ENCODE results near the gene GPR35. TPM values are rescaled to one million over a fixed set of nuclear protein-coding genes. Genes with fewer than 3 reads are reported as not detected.
A peak's percentile ranks its signal among the peaks of the same experiment; 100 is the strongest.

The GPR35 gene
- total RNA-seq, 1 experiment from 2014 or later, result 1.3 TPM

DNA sequence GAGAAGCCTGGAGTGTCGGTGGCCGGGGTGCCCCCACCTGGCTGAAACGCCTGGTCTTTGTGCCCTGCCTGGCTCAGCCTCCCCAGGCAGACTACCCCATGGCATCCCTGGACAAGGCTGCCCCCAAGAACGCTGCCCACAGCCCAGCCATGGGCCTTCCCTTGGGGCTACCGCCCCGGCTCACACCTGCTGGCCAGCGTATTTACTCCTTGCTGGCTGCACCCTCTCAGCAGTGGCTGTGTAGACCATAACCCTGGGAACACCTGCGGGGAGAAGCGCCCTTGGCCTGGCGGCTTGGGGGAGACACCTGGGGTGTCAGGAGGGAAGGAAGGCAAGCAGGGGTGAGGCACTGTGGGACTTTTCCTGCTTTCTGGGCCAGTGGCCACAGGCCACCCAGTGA, 21.4 kb upstream of the GPR35 start:
- in situ Hi-C loops (cut with HindIII; ENCODE audit: low pct_unique_long_range_greater_than_20kb, low sequenced_read_pairs) (no loop called here), intact Hi-C loops (cut with micrococcal nuclease; ENCODE audit: unreplicated experiment) (no loop called here)
- no peak for ATAC-seq
- ChIA-PET CTCF (interaction anchor here (1.0 kb wide), 1 partner anchor 237 kb away, joined by 3 read pairs; no protein-coding TSS in a partner anchor), POLR2A (no interaction called here)
- H3K9me3 ChIP-seq (ENCODE audit: control insufficient read depth, insufficient read depth, low read depth, low read length), result no peaks in the 10 kb centered on the region
- TF ChIP-seq TCF7L2 (IDR thresholded peaks at IDR 0.05; ENCODE audit: low read depth, low read length) (no peak), POLR2AphosphoS5 (IDR thresholded peaks at IDR 0.05; ENCODE audit: low read depth, low read length) (no peak)
- TF ChIP-seq, protein P1, sequence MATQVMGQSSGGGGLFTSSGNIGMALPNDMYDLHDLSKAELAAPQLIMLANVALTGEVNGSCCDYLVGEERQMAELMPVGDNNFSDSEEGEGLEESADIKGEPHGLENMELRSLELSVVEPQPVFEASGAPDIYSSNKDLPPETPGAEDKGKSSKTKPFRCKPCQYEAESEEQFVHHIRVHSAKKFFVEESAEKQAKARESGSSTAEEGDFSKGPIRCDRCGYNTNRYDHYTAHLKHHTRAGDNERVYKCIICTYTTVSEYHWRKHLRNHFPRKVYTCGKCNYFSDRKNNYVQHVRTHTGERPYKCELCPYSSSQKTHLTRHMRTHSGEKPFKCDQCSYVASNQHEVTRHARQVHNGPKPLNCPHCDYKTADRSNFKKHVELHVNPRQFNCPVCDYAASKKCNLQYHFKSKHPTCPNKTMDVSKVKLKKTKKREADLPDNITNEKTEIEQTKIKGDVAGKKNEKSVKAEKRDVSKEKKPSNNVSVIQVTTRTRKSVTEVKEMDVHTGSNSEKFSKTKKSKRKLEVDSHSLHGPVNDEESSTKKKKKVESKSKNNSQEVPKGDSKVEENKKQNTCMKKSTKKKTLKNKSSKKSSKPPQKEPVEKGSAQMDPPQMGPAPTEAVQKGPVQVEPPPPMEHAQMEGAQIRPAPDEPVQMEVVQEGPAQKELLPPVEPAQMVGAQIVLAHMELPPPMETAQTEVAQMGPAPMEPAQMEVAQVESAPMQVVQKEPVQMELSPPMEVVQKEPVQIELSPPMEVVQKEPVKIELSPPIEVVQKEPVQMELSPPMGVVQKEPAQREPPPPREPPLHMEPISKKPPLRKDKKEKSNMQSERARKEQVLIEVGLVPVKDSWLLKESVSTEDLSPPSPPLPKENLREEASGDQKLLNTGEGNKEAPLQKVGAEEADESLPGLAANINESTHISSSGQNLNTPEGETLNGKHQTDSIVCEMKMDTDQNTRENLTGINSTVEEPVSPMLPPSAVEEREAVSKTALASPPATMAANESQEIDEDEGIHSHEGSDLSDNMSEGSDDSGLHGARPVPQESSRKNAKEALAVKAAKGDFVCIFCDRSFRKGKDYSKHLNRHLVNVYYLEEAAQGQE (IDR thresholded peaks at IDR 0.05; ENCODE audit: insufficient read depth in 1 of 2, low read depth in 2 of 2, low read length in 1 of 2), result no peak
- no peak overlapping the region for H3K27ac ChIP-seq (ENCODE audit: low read length)
- H3K27me3 ChIP-seq (ENCODE audit: control insufficient read depth, insufficient read depth, low read length), result no peaks in the 10 kb centered on the region
- DNase-seq (ENCODE audit: low read depth, low spot score), result no peak
- 0 out of 2 replicates have a peak, but pooled peaks cover 4% of the 10 kb centered on the region for H3K4me1 ChIP-seq (ENCODE audit: control insufficient read depth, insufficient read depth, low read length)
- BruUV-seq (replicated peaks), result no TSS peak
- no peak overlapping the region for H3K4me3 ChIP-seq (ENCODE audit: low read depth in 2 of 2, low read length in 2 of 2)
- no peaks in the 10 kb centered on the region for H3K36me3 ChIP-seq (ENCODE audit: control insufficient read depth, insufficient read depth, low read length)

DNA sequence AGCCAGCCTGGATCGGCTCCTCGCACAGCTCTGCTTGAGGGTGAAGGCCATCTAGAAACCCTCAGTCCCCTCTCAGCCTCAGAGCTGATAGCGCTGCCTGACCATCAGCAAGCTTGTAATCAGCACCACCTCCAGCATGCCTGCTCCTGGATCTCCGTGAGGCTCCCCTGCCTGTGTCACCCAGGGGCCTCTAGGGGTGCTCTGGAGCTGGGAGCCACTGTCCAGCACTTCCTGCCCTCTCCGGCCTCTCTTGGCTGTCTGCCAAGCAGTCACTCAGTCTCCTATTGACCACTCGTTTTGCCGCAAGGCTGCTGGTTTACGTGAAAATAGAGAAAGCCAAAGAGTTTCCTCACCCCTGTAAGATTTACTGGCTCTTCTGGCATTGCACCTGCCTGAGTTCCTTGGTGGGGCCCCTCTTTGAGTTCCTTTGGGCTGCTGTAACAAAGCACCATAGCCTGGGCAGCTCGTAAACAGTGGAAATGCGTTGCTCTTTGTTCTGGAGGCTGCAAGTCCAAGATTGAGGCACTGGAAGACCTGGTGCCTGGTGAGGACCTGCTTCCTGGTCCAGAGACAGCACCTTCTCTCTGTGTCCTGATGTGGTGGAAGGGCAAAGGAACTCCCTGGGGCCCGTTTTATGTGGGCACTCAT, 20.9 kb upstream of the GPR35 start:
- ChIA-PET POLR2A (no interaction called here), CTCF (interaction anchor here (0.6 to 1.0 kb wide), 2 partner anchors 132 to 236 kb away, joined by 3 to 7 read pairs; no protein-coding TSS in a partner anchor)
- ATAC-seq, result peak; percentile 83
- Histone ChIP-seq H3K4me1 (ENCODE audit: control insufficient read depth, insufficient read depth, low read length) (0 out of 2 replicates have a peak, but pooled peaks cover 4% of the 10 kb centered on the region), H3K9me3 (ENCODE audit: control insufficient read depth, insufficient read depth, low read depth, low read length) (no peaks in the 10 kb centered on the region), H3K27ac (ENCODE audit: low read length) (no peak overlapping the region), H3K4me3 (ENCODE audit: low read depth in 2 of 2, low read length in 2 of 2) (no peak overlapping the region), H3K27me3 (ENCODE audit: control insufficient read depth, insufficient read depth, low read length) (no peaks in the 10 kb centered on the region), H3K36me3 (ENCODE audit: control insufficient read depth, insufficient read depth, low read length) (no peaks in the 10 kb centered on the region)
- no peak for TF ChIP-seq POLR2AphosphoS5 (IDR thresholded peaks at IDR 0.05; ENCODE audit: low read depth, low read length)
- TF ChIP-seq SIN3A (IDR thresholded peaks at IDR 0.05; ENCODE audit: borderline replicate concordance, insufficient read depth, low read depth, low read length), result no peak
- TF ChIP-seq TCF7L2 (IDR thresholded peaks at IDR 0.05; ENCODE audit: low read depth, low read length), result no peak
- TF ChIP-seq, protein P1 (IDR thresholded peaks at IDR 0.05; ENCODE audit: insufficient read depth in 1 of 2, low read depth in 2 of 2, low read length in 1 of 2), result peak; percentile 69 to 82
- TF ChIP-seq, protein P2, sequence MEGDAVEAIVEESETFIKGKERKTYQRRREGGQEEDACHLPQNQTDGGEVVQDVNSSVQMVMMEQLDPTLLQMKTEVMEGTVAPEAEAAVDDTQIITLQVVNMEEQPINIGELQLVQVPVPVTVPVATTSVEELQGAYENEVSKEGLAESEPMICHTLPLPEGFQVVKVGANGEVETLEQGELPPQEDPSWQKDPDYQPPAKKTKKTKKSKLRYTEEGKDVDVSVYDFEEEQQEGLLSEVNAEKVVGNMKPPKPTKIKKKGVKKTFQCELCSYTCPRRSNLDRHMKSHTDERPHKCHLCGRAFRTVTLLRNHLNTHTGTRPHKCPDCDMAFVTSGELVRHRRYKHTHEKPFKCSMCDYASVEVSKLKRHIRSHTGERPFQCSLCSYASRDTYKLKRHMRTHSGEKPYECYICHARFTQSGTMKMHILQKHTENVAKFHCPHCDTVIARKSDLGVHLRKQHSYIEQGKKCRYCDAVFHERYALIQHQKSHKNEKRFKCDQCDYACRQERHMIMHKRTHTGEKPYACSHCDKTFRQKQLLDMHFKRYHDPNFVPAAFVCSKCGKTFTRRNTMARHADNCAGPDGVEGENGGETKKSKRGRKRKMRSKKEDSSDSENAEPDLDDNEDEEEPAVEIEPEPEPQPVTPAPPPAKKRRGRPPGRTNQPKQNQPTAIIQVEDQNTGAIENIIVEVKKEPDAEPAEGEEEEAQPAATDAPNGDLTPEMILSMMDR (IDR thresholded peaks at IDR 0.05), result peak; percentile 77
- DNase-seq (ENCODE audit: low read depth, low spot score), result no peak
- intact Hi-C loops (cut with micrococcal nuclease; ENCODE audit: unreplicated experiment) (no loop called here), in situ Hi-C loops (cut with HindIII; ENCODE audit: low pct_unique_long_range_greater_than_20kb, low sequenced_read_pairs) (no loop called here)
- BruUV-seq (replicated peaks), result no TSS peak

Measured in Panc1 (cell line).